Kidney (tissue), 14 donors: ENCODE results near the gene RASGRP3. TPM values are rescaled to one million over a fixed set of nuclear protein-coding genes. Genes with fewer than 3 reads are reported as not detected.

Experiments used
- DNase-seq, 5 donors: peaks; one replicate each; pipeline ENCODE4 v3.0.0-alpha.2; 2013 to 2020
- FAIRE-seq: peaks from 2 replicates; lab custom pipeline; 2012; peaks lifted over from hg19 to GRCh38; lab: Jason Lieb, UNC
- H3K27ac ChIP-seq, 2 donors: one replicate each; pipeline ENCODE4 v1.7.0; 2013; ENCODE audit warnings: low read depth in 2 of 2, low read length in 2 of 2, inconsistent platforms in 1 of 2
- H3K27me3 ChIP-seq: one replicate; pipeline ENCODE4 v1.7.1; 2013; ENCODE audit warnings: low read length, inconsistent platforms; ENCODE audit not compliant: control insufficient read depth, insufficient read depth
- H3K36me3 ChIP-seq, 3 donors: one replicate each; pipeline versions ENCODE4 v1.7.0 to v1.7.1; 2013; ENCODE audit warnings: low read length in 3 of 3, control low read depth in 1 of 3, inconsistent platforms in 1 of 3; ENCODE audit not compliant: insufficient read depth in 3 of 3, control insufficient read depth in 2 of 3
- H3K4me1 ChIP-seq, 3 donors: one replicate each; pipeline versions ENCODE4 v1.7.0 to v1.7.1; 2013; ENCODE audit warnings: low read length in 3 of 3, inconsistent platforms in 1 of 3, low read depth in 1 of 3; ENCODE audit not compliant: control insufficient read depth in 2 of 3, insufficient read depth in 2 of 3
- H3K4me3 ChIP-seq, 3 donors: one replicate each; pipeline versions ENCODE4 v1.7.0 to v1.8.1; 2013; ENCODE audit warnings: low read length in 3 of 3, control low read depth in 1 of 3, inconsistent platforms in 1 of 3
- H3K9ac ChIP-seq, 3 donors: one replicate each; pipeline versions ENCODE4 v1.7.0 to v1.7.1; 2013; ENCODE audit warnings: low read length in 3 of 3, control low read depth in 1 of 3, inconsistent platforms in 1 of 3
- H3K9me3 ChIP-seq, 3 donors: one replicate each; pipeline versions ENCODE4 v1.7.0 to v1.7.1; 2013; ENCODE audit warnings: low read length in 3 of 3, control low read depth in 1 of 3, inconsistent platforms in 1 of 3; ENCODE audit not compliant: control insufficient read depth in 2 of 3, insufficient read depth in 1 of 3
- intact Hi-C: fragments of 100-400 bp; cut with DNase I; formaldehyde crosslinking; loops from one replicate; pipeline ENCODE4 v1.11.1; 2022
- polyA plus RNA-seq: library from polyadenylated mRNA; stranded (reverse); fragments of 350-450 nt; fragmentation: Illumina TruSeq; extraction: RNeasy Lipid Tissue Mini Kit (QIAGEN cat#74804); gene quantifications from one replicate; pipeline ENCODE4 v1.2.3, GENCODE V29; 2014; ENCODE audit warnings: low read depth, low replicate concordance; ENCODE audit not compliant: insufficient read depth
- total RNA-seq: library from RNA; stranded (reverse); fragmentation: NEBNext Ultra II Directional; extraction: Animal tissue kit (Norgen Biotek cat#: 25700); gene quantifications from one replicate; pipeline ENCODE4 v1.2.1, GENCODE V29; 2021
- TF ChIP-seq, protein P1 (sequence below): IDR thresholded peaks from 3 replicates; pipeline ENCODE4 v1.5.1; 2012; ENCODE audit warnings: mild to moderate bottlenecking, moderate library complexity, borderline replicate concordance; ENCODE audit not compliant: insufficient read depth; ENCODE audit errors: extremely low read depth
- donor health status: control.
- donor health status: control.
- donor health status: control.
- donor health status: control.
- donor health status: control.
- donor health status: DM: yes; HTN: yes; CAD: no.
- donor health status: Normal renal cell carcinoma (clear cell type).

The RASGRP3 gene
- total and polyA plus RNA-seq, 2 donors from 2014 or later = 7.8 to 22.6 TPM

- Histone ChIP-seq H3K4me3 (no peak overlapping the region), H3K9ac (no peak overlapping the region), H3K36me3 (no peaks in the 10 kb centered on the region), H3K27ac (no peak overlapping the region), H3K27me3 (no peaks in the 10 kb centered on the region), H3K4me1 (peaks cover 0 to 7% (median 5%) of the 10 kb centered on the region in 3 donors), H3K9me3 (no peaks in the 10 kb centered on the region)
- TF ChIP-seq, protein P1, sequence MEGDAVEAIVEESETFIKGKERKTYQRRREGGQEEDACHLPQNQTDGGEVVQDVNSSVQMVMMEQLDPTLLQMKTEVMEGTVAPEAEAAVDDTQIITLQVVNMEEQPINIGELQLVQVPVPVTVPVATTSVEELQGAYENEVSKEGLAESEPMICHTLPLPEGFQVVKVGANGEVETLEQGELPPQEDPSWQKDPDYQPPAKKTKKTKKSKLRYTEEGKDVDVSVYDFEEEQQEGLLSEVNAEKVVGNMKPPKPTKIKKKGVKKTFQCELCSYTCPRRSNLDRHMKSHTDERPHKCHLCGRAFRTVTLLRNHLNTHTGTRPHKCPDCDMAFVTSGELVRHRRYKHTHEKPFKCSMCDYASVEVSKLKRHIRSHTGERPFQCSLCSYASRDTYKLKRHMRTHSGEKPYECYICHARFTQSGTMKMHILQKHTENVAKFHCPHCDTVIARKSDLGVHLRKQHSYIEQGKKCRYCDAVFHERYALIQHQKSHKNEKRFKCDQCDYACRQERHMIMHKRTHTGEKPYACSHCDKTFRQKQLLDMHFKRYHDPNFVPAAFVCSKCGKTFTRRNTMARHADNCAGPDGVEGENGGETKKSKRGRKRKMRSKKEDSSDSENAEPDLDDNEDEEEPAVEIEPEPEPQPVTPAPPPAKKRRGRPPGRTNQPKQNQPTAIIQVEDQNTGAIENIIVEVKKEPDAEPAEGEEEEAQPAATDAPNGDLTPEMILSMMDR = no peak
- FAIRE-seq (no peak), DNase-seq (no peak)
- intact Hi-C loops = no loop called here
Measured at GRCh38 chr2:33495683-33496082, 19.2 kb downstream of the RASGRP3 start.

- Histone ChIP-seq H3K27ac (no peak overlapping the region), H3K9ac (no peak overlapping the region), H3K4me3 (no peak overlapping the region), H3K9me3 (no peaks in the 10 kb centered on the region), H3K27me3 (no peaks in the 10 kb centered on the region), H3K4me1 (peaks cover 0 to 7% (median 5%) of the 10 kb centered on the region in 3 donors), H3K36me3 (no peaks in the 10 kb centered on the region)
- FAIRE-seq (no peak), DNase-seq (peak in 2 of 5 donors; percentile 29 to 31)
- TF ChIP-seq, protein P1 = no peak
- intact Hi-C loops = no loop called here
Measured at GRCh38 chr2:33496150-33496549, 19.7 kb downstream of the RASGRP3 start.

GRCh38 chr2:33496726-33497125 is 20.3 kb downstream of the RASGRP3 start:
- FAIRE-seq (no peak), DNase-seq (no peak)
- Histone ChIP-seq H3K9me3 (no peaks in the 10 kb centered on the region), H3K4me3 (no peak overlapping the region), H3K36me3 (no peaks in the 10 kb centered on the region), H3K27me3 (no peaks in the 10 kb centered on the region), H3K27ac (no peak overlapping the region), H3K9ac (no peak overlapping the region), H3K4me1 (peaks cover 0 to 3% (median 2%) of the 10 kb centered on the region in 3 donors)
- intact Hi-C loops = no loop called here
- TF ChIP-seq, protein P1 = no peak

GRCh38 chr2:33497221-33497650 is 20.8 kb downstream of the RASGRP3 start:
- no peak overlapping the region for H3K4me3 ChIP-seq
- no peak for FAIRE-seq

More at GRCh38 chr2:33497221-33497650, 20.8 kb downstream of the RASGRP3 start:
- Histone ChIP-seq H3K9ac (no peak overlapping the region), H3K4me1 (peaks cover 0 to 3% (median 0%) of the 10 kb centered on the region in 3 donors), H3K27ac (no peak overlapping the region), H3K27me3 (no peaks in the 10 kb centered on the region), H3K36me3 (no peaks in the 10 kb centered on the region), H3K9me3 (no peaks in the 10 kb centered on the region)
- TF ChIP-seq, protein P1 = no peak
- no peak for DNase-seq
- intact Hi-C loops = no loop called here
